DOHH2 (cell line): ENCODE data around the gene CHST3.

Experiments used
- H3F3A ChIP-seq: fragments of 200-600 bp; sonication (generic), shearing (Covaris generic); 2 replicates; pipeline ENCODE4 v1.6.0; 2016; ENCODE audit warnings: antibody characterized with exemption, mild to moderate bottlenecking; ENCODE audit not compliant: control insufficient read depth, insufficient read depth
- H3K27ac ChIP-seq: fragments of 200-600 bp; sonication (generic); 2 replicates; pipeline ENCODE4 v1.5.1; 2014; ENCODE audit warnings: low read depth, mild to moderate bottlenecking, low read length, moderate library complexity
- H3K27me3 ChIP-seq: fragments of 200-600 bp; sonication (generic); 2 replicates; pipeline ENCODE4 v1.6.1; 2014; ENCODE audit warnings: mild to moderate bottlenecking, low read length, mixed read lengths; ENCODE audit not compliant: control insufficient read depth
- H3K36me3 ChIP-seq: fragments of 200-600 bp; sonication (generic); 2 replicates; pipeline ENCODE4 v1.6.1; 2014; ENCODE audit warnings: mild to moderate bottlenecking, low read length, moderate library complexity, mixed read lengths; ENCODE audit not compliant: control insufficient read depth
- H3K4me1 ChIP-seq: fragments of 200-600 bp; sonication (generic); 2 replicates; pipeline ENCODE4 v1.6.1; 2014; ENCODE audit warnings: mild to moderate bottlenecking, low read length, mixed read lengths; ENCODE audit not compliant: control insufficient read depth
- H3K4me2 ChIP-seq: fragments of 200-600 bp; sonication (generic); 2 replicates; pipeline ENCODE4 v1.6.0; 2014; ENCODE audit warnings: mild to moderate bottlenecking, low read length, moderate library complexity
- H3K4me3 ChIP-seq: fragments of 200-600 bp; sonication (generic); 2 replicates; pipeline ENCODE4 v1.5.1; 2014; ENCODE audit warnings: mild to moderate bottlenecking, low read length, mixed read lengths
- H3K79me2 ChIP-seq: fragments of 200-600 bp; sonication (generic); 2 replicates; pipeline ENCODE4 v1.6.1; 2014; ENCODE audit warnings: mild to moderate bottlenecking, low read length, mixed read lengths; ENCODE audit not compliant: control insufficient read depth
- H3K9me2 ChIP-seq: fragments of 200-600 bp; sonication (generic); replicated peaks from 2 replicates; pipeline ENCODE4 v1.6.1; 2014; ENCODE audit warnings: mild to moderate bottlenecking, low read length, mixed read lengths; ENCODE audit not compliant: control insufficient read depth
- H3K9me3 ChIP-seq: fragments of 200-600 bp; sonication (generic); 2 replicates; pipeline ENCODE4 v1.6.1; 2014; ENCODE audit warnings: antibody characterized with exemption, low read length, mixed read lengths; ENCODE audit not compliant: control insufficient read depth, insufficient read depth
- H4K20me1 ChIP-seq: fragments of 200-600 bp; sonication (generic); 2 replicates; pipeline ENCODE4 v1.6.0; 2014; ENCODE audit warnings: low read depth, mild to moderate bottlenecking, antibody characterized with exemption, low read length, moderate library complexity; ENCODE audit not compliant: control insufficient read depth, insufficient read depth
- EZH2phosphoT487 ChIP-seq: fragments of 200-600 bp; sonication (generic); IDR thresholded peaks from 2 replicates; pipeline ENCODE4 v1.6.1; 2017; ENCODE audit warnings: borderline replicate concordance, mild to moderate bottlenecking, antibody characterized with exemption, low read length, moderate library complexity, mixed read lengths
- TF ChIP-seq, protein P1 (sequence below): fragments of 200-600 bp; sonication (generic); IDR thresholded peaks from one replicate; pipeline ENCODE4 v1.5.1; 2014; ENCODE audit warnings: antibody characterized with exemption, mild to moderate bottlenecking, low read depth, low read length; ENCODE audit not compliant: poor library complexity, severe bottlenecking

The CHST3 gene

DNA sequence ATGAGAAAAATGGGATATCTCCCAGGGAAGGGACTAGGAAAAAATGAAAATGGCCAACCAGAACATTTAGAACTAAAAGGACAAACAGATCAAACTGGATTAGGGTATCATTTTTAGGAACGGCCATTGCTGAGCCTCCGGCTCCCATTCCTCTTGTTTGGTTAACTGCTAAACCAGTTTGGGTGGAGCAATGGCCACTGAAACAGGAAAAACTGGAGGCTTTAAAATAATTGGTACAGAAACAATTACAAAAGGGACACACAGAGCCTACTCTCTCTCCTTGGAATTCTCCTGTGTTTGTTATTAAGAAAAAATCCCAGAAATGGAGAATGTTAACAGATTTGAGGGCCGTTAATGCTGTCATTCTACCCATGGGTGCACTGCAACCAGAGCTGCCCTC lies 4.7 kb upstream of the CHST3 start:
- Histone ChIP-seq H3K9me3 (peaks cover 12% of the 10 kb centered on the region; the same call in 1 of the 2 replicates), H3K27ac (no peak overlapping the region), H3K4me1 (no peaks in the 10 kb centered on the region), H4K20me1 (no peaks in the 10 kb centered on the region), H3K9me2 (no peaks in the 10 kb centered on the region), H3K4me2 (no peak overlapping the region), H3K4me3 (no peak overlapping the region), H3K36me3 (no peaks in the 10 kb centered on the region), H3F3A (no peaks in the 10 kb centered on the region), H3K79me2 (no peaks in the 10 kb centered on the region), H3K27me3 (peaks cover 7% of the 10 kb centered on the region; the same call in 1 of the 2 replicates)
- no peak for TF ChIP-seq EZH2phosphoT487
- TF ChIP-seq, protein P1, sequence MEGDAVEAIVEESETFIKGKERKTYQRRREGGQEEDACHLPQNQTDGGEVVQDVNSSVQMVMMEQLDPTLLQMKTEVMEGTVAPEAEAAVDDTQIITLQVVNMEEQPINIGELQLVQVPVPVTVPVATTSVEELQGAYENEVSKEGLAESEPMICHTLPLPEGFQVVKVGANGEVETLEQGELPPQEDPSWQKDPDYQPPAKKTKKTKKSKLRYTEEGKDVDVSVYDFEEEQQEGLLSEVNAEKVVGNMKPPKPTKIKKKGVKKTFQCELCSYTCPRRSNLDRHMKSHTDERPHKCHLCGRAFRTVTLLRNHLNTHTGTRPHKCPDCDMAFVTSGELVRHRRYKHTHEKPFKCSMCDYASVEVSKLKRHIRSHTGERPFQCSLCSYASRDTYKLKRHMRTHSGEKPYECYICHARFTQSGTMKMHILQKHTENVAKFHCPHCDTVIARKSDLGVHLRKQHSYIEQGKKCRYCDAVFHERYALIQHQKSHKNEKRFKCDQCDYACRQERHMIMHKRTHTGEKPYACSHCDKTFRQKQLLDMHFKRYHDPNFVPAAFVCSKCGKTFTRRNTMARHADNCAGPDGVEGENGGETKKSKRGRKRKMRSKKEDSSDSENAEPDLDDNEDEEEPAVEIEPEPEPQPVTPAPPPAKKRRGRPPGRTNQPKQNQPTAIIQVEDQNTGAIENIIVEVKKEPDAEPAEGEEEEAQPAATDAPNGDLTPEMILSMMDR = no peak

DNA sequence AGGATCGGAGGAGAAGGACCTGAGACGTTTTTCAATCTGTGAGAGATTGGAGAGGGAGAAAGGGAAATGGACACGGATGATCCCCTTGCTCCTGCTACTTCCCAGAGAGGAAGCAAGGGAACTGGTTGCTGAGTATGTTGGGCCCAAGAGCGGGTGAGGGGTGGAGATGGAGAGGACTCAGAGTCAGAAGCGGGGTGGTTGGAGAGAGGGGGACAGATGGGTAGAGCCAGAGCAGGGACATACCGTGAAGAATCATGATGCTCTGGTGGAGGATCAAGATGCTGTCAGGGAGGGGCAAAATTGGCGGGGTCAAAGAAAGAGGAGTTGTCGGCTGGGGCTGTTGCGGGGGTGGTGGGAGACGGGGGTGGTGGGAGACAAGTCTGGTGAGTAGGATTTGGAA lies 2.4 kb upstream of the CHST3 start:
- H3K4me1 ChIP-seq = no peaks in the 10 kb centered on the region
- peaks cover 7% of the 10 kb centered on the region; the same call in 1 of the 2 replicates for H3K27me3 ChIP-seq
- no peaks in the 10 kb centered on the region for H3F3A ChIP-seq
- no peak for TF ChIP-seq EZH2phosphoT487
- TF ChIP-seq, protein P1 = no peak
- no peaks in the 10 kb centered on the region for H3K9me2 ChIP-seq
- no peaks in the 10 kb centered on the region for H3K9me3 ChIP-seq
- H3K4me2 ChIP-seq = no peak overlapping the region
- no peak overlapping the region for H3K4me3 ChIP-seq
- H3K36me3 ChIP-seq = no peaks in the 10 kb centered on the region
- H4K20me1 ChIP-seq = no peaks in the 10 kb centered on the region
- no peaks in the 10 kb centered on the region for H3K79me2 ChIP-seq
- no peak overlapping the region for H3K27ac ChIP-seq

DNA sequence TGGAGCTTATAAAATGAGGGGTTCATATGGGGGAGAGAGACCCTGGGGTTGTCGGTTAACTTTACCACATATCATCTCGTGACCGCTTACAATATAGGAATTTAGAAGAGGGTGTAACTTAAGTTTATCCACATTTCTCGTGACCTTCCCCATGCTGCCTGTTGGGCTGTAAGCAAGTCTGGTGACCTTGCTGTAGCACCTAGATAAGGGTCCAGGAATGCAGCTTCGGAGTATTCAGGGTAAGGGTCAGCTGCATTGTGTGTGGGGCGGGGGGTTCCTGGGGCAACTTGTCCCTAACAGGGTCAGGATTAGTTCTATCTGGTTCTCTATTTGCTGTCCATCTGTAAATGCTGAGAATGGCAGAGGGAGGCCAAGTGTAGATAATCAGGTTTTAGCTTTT lies 1.3 kb upstream of the CHST3 start:
- no peaks in the 10 kb centered on the region for H4K20me1 ChIP-seq
- H3K4me2 ChIP-seq = no peak overlapping the region
- H3K4me1 ChIP-seq = no peaks in the 10 kb centered on the region
- H3K79me2 ChIP-seq = no peaks in the 10 kb centered on the region
- no peaks in the 10 kb centered on the region for H3K36me3 ChIP-seq
- H3K27ac ChIP-seq = no peak overlapping the region
- no peaks in the 10 kb centered on the region for H3F3A ChIP-seq
- H3K4me3 ChIP-seq = no peak overlapping the region
- TF ChIP-seq EZH2phosphoT487 = no peak
- peaks cover 7% of the 10 kb centered on the region; the same call in 1 of the 2 replicates for H3K27me3 ChIP-seq
- H3K9me3 ChIP-seq = no peaks in the 10 kb centered on the region
- no peaks in the 10 kb centered on the region for H3K9me2 ChIP-seq

DNA sequence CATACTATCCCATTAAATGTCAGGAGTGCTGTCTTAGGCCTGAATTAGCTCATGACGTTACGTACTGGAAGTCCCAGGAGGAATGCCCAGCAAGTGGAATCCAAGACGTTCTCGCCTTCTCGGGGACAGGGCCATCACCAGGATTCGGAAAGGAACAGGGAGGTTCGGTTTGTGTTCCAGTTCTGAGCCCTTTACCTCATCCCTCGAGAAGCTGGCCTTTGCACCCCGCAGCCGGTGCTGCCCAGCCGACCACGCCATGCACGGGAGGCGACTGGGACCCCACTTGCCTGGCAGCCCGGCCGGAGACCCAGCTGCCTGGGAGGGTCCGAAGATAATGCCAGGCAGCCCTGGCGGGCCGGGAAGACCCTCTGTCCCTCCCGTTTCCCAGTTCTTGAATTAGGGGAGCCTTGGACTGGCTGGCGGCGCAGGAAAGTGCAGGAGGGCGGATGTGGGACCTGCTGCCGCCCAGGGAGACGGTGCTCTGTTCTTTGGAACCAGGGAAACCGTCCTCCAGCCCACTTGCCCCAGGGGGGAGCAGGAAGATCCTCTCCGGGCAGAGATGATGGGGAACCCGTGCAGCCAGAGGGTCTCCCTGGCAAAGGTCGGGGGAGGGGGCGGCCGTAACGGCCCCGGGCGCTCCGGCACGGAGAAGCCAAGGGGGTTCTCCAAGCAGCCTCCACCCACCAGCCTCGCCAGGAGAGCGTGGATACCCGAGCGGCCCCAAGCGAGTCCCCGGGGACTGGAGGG lies 671 bp upstream of the CHST3 start:
- Histone ChIP-seq H3K9me2 (no peaks in the 10 kb centered on the region), H3K36me3 (no peaks in the 10 kb centered on the region), H3K4me2 (no peak overlapping the region), H3F3A (no peaks in the 10 kb centered on the region), H3K27ac (no peak overlapping the region), H4K20me1 (no peaks in the 10 kb centered on the region), H3K27me3 (peaks cover 7% of the 10 kb centered on the region; the same call in 1 of the 2 replicates), H3K9me3 (no peaks in the 10 kb centered on the region), H3K4me1 (no peaks in the 10 kb centered on the region), H3K79me2 (no peaks in the 10 kb centered on the region), H3K4me3 (no peak overlapping the region)
- TF ChIP-seq EZH2phosphoT487 = no peak
- TF ChIP-seq, protein P1 = no peak
